NK-92 treated with Interleukin-12 subunit alpha and Interleukin-12 subunit beta, amount 100 ng/mL, for 24 hours (cell line): ENCODE results near the gene CLNK.

Experiments used
- DNase-seq: peaks from one replicate; lab custom pipeline; 2025; lab: John Stamatoyannopoulos, UW

Gene CLNK

DNA sequence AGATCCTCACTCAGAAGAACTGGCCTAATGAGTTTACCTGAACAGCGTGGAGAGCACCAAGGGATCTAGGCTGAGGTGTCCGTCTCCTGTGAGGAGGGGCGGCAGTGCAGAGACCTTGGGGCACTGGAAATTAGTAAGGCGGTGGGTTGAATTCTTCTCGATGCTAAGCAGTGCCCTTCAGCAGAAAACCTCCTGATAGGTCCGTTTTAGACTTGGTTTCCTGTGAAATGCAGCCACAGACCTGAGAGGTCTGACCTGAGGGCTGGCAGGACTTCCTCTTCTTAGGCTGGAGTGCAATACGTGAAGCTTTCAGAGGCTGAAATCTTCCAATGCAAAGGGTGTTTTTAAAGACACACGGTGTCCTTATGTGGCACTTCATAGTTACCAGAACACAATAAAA is at the start of gene CLNK:
CLNK (minus strand) TSS at position 138 of the 400 bp plus-strand sequence. CDS start 16,899 bp downstream, outside the sequence.
- DNase-seq = no peak

GRCh38 chr4:10733481-10734062 is 49.0 kb upstream of the CLNK start:
- DNase-seq = no peak

DNA sequence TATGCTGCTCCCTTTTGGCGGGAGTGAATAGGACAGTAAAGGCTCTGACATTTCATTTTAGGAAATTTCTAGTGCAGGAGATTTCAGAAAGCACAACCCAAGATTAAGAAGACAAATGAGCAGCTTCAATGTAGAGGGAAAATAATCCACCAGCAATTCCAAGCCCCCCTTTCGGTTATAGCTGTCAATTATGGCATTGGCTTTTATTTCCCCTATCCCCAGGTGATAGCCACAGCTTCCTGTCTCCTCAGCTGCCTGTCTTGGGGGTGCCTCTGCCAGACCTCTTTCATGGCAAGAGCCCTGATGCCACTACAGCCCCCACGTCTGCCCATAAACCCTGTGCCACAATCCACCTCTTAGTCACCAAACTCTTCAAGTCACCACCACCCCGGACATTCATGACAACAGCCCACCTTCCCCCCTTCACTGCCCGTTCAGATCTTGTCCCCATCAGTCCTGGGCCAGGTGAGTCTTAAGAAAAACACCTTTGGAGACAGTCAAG is 48.4 kb upstream of the CLNK start:
- peak; percentile 13 for DNase-seq

DNA sequence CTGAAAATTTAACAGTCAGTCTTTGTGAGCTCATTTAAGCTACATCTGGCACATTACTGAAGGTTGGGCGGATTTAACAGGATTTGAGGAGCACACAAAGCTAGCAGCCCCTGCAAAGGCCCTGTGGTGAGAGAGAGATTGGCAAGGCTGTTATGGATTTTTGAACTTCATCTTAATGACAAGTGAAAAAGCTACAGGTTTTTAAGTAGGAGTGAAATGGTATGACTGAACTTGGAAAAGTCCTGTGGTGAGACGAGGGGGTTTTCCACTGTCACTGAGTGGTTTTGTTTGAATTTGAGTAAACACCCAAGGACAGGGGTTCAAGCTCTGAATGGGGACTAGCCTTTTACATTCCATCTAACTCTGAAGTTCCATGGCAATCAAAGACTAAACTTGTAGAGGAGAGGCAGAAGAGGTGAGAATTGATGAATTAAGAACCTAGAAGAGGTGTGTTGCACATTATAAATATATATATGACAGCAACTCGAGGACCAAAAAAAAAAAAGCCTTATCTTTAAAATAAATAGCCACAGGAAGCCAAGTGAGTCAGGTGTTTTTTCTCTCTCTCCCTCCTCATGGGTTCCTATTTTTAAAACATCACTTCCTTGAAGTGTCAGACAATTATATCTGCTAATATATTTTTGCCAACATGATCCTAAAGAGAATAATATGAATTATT is 47.8 kb upstream of the CLNK start:
- no peak for DNase-seq

DNA sequence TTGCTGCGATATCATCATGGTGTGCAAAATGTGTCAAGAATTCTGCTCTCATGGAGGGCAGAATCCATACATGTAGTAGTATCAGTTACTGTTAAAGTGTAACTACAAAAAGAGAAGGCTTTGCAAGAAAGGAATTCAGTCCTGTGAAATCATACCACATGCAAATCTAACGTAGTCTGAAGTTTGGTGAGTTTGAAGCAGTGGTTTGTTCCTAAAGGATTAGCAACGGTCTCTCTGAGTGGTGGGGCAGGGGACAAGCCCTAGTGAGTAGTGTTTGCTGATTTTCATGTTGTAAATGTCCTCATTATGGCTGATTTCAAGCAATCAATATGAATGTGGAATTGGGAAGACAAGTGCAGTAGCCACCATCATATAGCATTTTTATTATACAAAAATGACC is 47.1 kb upstream of the CLNK start:
- no peak for DNase-seq

- no peak for DNase-seq
These were observed 46.6 kb upstream of the CLNK start for GRCh38 chr4:10731162-10731561.

- DNase-seq = no peak
These were observed 46.0 kb upstream of the CLNK start for GRCh38 chr4:10730590-10730989.

- no peak for DNase-seq
These were observed 45.5 kb upstream of the CLNK start for GRCh38 chr4:10730019-10730418.

- no peak for DNase-seq
These were observed 44.8 kb upstream of the CLNK start for GRCh38 chr4:10729366-10729765.

- DNase-seq = no peak
These were observed 43.4 kb upstream of the CLNK start for GRCh38 chr4:10728016-10728415.

GRCh38 chr4:10727140-10727880 is 42.7 kb upstream of the CLNK start:
- no peak for DNase-seq

DNA sequence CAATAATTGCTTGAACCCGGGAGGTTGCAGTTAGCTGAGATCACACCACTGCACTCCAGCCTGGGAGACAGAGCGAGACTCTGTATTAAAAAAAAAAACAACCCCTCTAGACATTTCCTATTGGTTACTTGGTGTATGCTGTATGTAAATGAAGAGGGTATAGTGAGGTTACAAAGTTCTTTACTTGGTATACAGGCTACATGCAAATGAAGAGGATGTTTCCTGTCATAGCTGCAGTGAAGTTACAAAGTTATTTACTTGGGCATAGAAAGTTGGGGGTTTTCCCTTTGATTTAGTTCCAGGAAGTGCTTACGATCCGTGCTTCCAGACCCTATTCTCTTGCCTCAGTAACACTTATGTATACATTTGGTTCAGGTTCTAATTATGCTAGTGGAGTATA is 38.4 kb upstream of the CLNK start:
- no peak for DNase-seq

GRCh38 chr4:10721616-10722015 is 37.0 kb upstream of the CLNK start:
- no peak for DNase-seq

GRCh38 chr4:10716163-10716562 is 31.6 kb upstream of the CLNK start:
- DNase-seq = no peak

- no peak for DNase-seq
These were observed 31.1 kb upstream of the CLNK start for GRCh38 chr4:10715696-10716095.

DNA sequence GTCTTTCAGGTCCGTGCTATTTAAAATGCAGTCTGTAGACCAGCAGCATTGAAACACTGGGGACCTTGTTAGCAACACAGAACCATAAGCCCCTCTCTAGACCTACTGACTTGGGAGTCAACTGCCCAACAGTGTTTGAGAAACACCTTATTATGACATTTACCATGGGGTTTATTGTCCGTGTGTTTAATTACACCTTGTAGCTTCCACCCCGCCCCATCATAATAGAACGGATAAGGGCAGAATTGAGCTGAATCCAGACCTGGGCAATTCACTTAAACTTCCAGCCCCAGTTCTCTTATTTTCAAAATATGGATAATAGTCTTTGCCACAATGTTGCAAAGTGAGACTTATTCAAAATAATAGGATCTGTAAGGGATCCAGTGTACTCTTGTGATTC is 30.6 kb upstream of the CLNK start:
- DNase-seq = no peak

DNA sequence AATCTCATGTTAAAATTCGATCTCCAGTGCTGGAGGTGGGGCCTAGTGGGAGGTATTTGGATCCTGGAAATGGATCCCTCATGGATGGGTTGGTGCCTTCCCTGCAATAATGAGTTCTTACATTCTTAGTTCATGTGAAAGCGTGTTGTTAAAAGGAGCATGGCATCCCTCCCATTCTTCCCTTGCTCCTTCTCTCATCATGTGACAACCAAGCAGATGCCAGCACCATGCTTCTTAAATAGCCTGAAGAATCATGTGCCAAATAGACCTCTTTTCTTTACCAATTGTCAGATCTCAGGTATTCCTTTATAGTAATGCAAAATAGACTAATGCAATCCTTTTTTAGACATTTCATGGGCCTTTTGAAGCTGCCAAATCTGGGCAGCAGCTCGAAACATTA is 29.0 kb upstream of the CLNK start:
- no peak for DNase-seq

DNA sequence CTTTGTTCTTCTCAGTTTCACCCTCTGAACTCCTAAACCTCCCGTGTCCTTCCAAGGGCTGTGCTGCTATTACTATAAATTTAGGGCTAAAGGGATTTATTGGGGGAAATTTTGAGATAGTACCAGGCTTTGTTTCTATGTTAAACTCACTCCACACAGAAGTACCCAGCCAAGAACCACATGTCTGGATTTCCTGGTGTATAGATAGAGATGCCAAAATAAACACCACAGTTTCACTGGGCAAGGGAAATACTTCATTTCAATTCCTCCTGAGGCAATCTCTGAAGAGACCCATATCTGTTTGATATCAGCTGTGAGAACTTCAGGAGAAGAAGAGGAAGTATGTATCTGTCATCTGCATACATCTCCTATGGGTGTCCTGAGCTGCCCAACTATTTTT is 21.7 kb upstream of the CLNK start:
- DNase-seq = no peak

- DNase-seq = no peak
These were observed 19.9 kb upstream of the CLNK start for GRCh38 chr4:10704430-10704810.

DNA sequence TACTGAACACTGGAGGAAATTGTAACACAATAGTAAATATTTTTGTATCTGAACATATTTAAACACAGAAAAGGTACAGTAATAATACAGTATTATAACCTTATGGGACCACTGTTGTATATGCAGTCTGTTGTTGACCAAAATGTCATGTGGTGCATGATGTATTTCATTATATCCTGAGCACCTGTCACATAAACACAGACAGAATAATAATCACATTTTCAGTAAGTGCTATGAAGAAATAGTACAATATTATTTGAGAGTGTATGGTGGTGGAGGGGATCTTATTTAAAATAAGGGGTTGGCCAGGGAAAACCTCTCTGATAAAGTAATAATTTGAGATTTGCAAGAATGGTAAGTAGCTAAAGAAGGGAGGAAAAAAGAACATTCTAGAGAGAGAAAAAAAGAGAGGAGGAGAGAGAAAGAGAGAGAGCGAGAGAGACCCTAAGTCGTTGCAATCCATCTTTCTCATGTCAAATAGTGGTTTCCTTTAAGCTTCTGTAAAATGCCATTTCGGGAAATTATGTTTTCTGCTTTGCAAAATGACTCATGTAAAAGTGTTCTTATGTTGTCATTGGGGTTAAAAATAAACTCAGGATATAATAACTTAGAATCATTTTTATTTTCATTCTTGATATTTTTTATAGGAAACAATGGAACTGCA is 19.3 kb upstream of the CLNK start:
- no peak for DNase-seq

DNA sequence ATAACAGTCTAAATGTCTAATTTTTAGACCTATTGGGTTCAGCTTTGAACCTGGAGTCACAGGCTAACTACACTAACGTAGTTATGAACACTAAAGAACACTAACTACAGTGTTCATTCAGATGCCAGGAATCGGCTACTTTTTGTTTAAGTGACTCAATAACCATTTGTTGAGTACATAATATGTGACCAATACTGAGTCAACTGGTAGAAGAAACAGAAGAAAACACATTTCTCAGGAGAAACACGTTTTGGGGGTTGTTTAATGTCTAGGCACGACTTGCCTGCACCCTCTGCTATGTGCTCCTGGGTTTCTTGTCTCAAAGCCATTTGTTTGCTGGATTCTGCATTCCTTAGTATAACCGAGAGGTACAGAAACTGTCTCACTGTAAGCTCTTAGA is 18.6 kb upstream of the CLNK start:
- no peak for DNase-seq

GRCh38 chr4:10701702-10702460 is 17.3 kb upstream of the CLNK start:
- DNase-seq = no peak
